Panc1 (cell line): ENCODE results near the gene C4BPA.

Source experiments
- POLR2AphosphoS5 ChIP-seq: IDR thresholded peaks from 2 replicates; pipeline ENCODE4 v1.6.1; 2012; ENCODE audit warnings: mild to moderate bottlenecking, low read depth, low read length, moderate library complexity
- SIN3A ChIP-seq: IDR thresholded peaks from 2 replicates; pipeline ENCODE4 v1.6.1; 2012; ENCODE audit warnings: low read depth, mild to moderate bottlenecking, low read length, moderate library complexity, borderline replicate concordance; ENCODE audit not compliant: insufficient read depth
- TCF7L2 ChIP-seq: IDR thresholded peaks from 2 replicates; pipeline ENCODE4 v1.6.1; 2011; ENCODE audit warnings: mild to moderate bottlenecking, low read depth, low read length, inconsistent platforms
- TF ChIP-seq, protein P1 (sequence below): fragments of 450-650 bp; IDR thresholded peaks from 2 replicates; pipeline ENCODE4 v1.5.1; 2017; ENCODE audit warnings: mild to moderate bottlenecking
- TF ChIP-seq, protein P2 (sequence below), 2 experiments: IDR thresholded peaks; 2 replicates each; pipeline ENCODE4 v1.6.1; 2011 to 2012; ENCODE audit warnings: low read depth in 2 of 2, control low read depth in 1 of 2, low read length in 1 of 2, mild to moderate bottlenecking in 1 of 2, moderate library complexity in 1 of 2; ENCODE audit not compliant: insufficient read depth in 1 of 2

DNA sequence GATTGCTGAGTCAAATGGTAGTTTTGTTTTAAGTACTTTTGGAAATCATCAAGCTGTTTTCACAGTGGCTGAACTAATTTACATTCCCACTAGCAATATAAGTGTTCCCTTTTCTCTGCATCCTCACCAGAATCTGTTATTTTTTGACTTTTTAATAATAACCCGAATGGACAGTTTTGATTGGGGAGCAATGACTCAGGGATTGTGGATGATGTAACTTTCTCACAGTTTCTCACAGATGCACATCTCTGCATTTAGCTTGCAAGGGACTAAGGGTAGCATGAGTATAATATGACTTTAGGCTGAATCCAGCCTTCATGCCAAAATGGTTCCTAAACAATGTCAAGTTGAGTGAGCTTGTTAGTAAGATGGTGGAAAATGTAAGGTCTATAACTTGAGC is 90.2 kb downstream of the C4BPA start:
- TF ChIP-seq, protein P1, sequence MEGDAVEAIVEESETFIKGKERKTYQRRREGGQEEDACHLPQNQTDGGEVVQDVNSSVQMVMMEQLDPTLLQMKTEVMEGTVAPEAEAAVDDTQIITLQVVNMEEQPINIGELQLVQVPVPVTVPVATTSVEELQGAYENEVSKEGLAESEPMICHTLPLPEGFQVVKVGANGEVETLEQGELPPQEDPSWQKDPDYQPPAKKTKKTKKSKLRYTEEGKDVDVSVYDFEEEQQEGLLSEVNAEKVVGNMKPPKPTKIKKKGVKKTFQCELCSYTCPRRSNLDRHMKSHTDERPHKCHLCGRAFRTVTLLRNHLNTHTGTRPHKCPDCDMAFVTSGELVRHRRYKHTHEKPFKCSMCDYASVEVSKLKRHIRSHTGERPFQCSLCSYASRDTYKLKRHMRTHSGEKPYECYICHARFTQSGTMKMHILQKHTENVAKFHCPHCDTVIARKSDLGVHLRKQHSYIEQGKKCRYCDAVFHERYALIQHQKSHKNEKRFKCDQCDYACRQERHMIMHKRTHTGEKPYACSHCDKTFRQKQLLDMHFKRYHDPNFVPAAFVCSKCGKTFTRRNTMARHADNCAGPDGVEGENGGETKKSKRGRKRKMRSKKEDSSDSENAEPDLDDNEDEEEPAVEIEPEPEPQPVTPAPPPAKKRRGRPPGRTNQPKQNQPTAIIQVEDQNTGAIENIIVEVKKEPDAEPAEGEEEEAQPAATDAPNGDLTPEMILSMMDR, result no peak
- TF ChIP-seq, protein P2, sequence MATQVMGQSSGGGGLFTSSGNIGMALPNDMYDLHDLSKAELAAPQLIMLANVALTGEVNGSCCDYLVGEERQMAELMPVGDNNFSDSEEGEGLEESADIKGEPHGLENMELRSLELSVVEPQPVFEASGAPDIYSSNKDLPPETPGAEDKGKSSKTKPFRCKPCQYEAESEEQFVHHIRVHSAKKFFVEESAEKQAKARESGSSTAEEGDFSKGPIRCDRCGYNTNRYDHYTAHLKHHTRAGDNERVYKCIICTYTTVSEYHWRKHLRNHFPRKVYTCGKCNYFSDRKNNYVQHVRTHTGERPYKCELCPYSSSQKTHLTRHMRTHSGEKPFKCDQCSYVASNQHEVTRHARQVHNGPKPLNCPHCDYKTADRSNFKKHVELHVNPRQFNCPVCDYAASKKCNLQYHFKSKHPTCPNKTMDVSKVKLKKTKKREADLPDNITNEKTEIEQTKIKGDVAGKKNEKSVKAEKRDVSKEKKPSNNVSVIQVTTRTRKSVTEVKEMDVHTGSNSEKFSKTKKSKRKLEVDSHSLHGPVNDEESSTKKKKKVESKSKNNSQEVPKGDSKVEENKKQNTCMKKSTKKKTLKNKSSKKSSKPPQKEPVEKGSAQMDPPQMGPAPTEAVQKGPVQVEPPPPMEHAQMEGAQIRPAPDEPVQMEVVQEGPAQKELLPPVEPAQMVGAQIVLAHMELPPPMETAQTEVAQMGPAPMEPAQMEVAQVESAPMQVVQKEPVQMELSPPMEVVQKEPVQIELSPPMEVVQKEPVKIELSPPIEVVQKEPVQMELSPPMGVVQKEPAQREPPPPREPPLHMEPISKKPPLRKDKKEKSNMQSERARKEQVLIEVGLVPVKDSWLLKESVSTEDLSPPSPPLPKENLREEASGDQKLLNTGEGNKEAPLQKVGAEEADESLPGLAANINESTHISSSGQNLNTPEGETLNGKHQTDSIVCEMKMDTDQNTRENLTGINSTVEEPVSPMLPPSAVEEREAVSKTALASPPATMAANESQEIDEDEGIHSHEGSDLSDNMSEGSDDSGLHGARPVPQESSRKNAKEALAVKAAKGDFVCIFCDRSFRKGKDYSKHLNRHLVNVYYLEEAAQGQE (IDR thresholded peaks at IDR 0.05; ENCODE audit: insufficient read depth in 1 of 2, low read depth in 2 of 2, low read length in 1 of 2), result no peak
- TF ChIP-seq TCF7L2 (no peak), POLR2AphosphoS5 (no peak), SIN3A (no peak)
